Uterus (tissue), 4 donors: ENCODE measurements around the gene P2RY2. TPM values are rescaled to one million over a fixed set of nuclear protein-coding genes. Genes with fewer than 3 reads are reported as not detected.

Experiments used
- DNase-seq, 2 donors: peaks; one replicate each; pipeline ENCODE4 v3.0.0-alpha.2; 2019 to 2020
- H3K27ac ChIP-seq, 2 donors: fragments of 200-600 bp; sonication (generic); 1 replicate in 1 of 2; 2 replicates in 1 of 2; pipeline ENCODE4 v1.5.1; 2016 to 2018
- H3K27me3 ChIP-seq, 2 donors: fragments of 200-600 bp; sonication (generic); one replicate each; pipeline ENCODE4 v1.5.1; 2018 to 2019; ENCODE audit warnings: control low read depth in 1 of 2
- H3K36me3 ChIP-seq, 2 donors: fragments of 200-600 bp; sonication (generic); one replicate each; pipeline ENCODE4 v1.5.1; 2019; ENCODE audit warnings: control low read depth in 1 of 2
- H3K4me1 ChIP-seq, 2 donors: fragments of 200-600 bp; sonication (generic); one replicate each; pipeline ENCODE4 v1.5.1; 2018 to 2019; ENCODE audit warnings: control low read depth in 1 of 2
- H3K4me3 ChIP-seq, 2 donors: fragments of 200-600 bp; sonication (generic); 1 replicate in 1 of 2; 2 replicates in 1 of 2; pipeline ENCODE4 v1.5.1; 2018 to 2019; ENCODE audit warnings: mild to moderate bottlenecking in 1 of 2
- H3K9me3 ChIP-seq, 2 donors: fragments of 200-600 bp; sonication (generic); one replicate each; pipeline ENCODE4 v1.5.1; 2019; ENCODE audit warnings: control low read depth in 1 of 2
- POLR2A ChIP-seq, 2 donors: fragments of 450-650 bp; IDR thresholded peaks; one replicate each; pipeline ENCODE4 v1.6.1; 2016; ENCODE audit warnings: antibody characterized with exemption in 2 of 2, mild to moderate bottlenecking in 1 of 2, moderate library complexity in 1 of 2
- intact Hi-C: fragments of 100-400 bp; cut with DNase I; formaldehyde crosslinking; loops from one replicate; pipeline ENCODE4 v1.15.1; 2023; ENCODE audit warnings: low total_unique reads
- total RNA-seq, 4 donors: library from RNA; depleted of rRNA in 3 of 4; stranded (reverse); fragments of >200 nt in 3 of 4; gene quantifications; one replicate each; pipeline versions ENCODE4 v1.1.0 to v1.2.4, GENCODE V29; 2014 to 2023
- TF ChIP-seq, protein P1 (sequence below), 4 experiments: fragments of 200-600 bp in 2 of 4; fragments of 450-650 bp in 2 of 4; sonication (generic) in 2 of 4; IDR thresholded peaks; one replicate each; pipeline ENCODE4 v1.5.1; 2016 to 2019; ENCODE audit warnings: antibody characterized with exemption in 4 of 4, mild to moderate bottlenecking in 2 of 4, moderate library complexity in 1 of 4
- donor health status: DM: yes; HTN: yes; CAD: no.

Gene P2RY2
- 1 to 10 TPM in 2 of 4 donors, under 1 TPM in 1, not detected in 1; 0.98 to 3.1 (median 2.8) TPM for total RNA-seq

DNA sequence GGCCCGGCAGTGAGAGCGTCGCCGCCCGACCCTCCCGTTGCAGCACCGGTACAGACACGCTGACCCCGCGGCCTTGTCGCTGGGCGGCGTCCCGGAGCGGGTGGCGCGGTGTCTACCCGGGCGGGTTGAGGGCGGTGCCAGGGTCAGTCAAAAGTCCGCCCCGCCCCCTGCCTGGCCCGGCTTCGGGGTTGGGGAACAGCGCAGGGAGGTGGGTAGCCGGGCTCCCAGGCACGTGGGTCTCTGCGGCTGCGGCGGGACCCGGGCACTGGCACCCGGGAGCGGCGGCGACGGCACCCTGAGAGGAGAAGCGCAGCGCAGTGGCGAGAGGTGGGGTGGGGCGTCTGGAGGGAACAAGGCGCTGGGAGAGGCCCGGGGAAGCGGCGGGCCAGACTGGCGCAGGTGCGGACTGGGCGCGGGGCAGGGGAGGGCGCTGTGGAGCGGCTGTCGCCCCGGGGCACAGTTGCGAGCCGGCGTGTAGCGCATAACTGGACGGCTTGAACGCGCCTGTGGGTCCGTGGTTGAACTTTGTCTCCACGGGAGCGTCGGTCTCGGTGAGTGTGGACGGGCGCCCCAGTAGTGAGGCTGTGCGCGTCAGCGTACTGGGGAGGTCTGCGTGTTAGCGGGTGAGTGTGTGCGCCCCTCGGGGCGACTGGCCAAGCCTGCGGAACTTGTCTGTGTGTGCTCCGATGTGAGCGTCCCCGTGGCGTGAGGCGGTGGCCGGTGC lies at the start of gene P2RY2:
P2RY2 (plus strand) TSS at position 176 of the 724 bp plus-strand sequence. CDS start 15,879 bp downstream, outside the sequence.
- no peak within 1 kb of the TSS for H3K27ac ChIP-seq
- intact Hi-C loops, result no loop called here
- TF ChIP-seq, protein P1, sequence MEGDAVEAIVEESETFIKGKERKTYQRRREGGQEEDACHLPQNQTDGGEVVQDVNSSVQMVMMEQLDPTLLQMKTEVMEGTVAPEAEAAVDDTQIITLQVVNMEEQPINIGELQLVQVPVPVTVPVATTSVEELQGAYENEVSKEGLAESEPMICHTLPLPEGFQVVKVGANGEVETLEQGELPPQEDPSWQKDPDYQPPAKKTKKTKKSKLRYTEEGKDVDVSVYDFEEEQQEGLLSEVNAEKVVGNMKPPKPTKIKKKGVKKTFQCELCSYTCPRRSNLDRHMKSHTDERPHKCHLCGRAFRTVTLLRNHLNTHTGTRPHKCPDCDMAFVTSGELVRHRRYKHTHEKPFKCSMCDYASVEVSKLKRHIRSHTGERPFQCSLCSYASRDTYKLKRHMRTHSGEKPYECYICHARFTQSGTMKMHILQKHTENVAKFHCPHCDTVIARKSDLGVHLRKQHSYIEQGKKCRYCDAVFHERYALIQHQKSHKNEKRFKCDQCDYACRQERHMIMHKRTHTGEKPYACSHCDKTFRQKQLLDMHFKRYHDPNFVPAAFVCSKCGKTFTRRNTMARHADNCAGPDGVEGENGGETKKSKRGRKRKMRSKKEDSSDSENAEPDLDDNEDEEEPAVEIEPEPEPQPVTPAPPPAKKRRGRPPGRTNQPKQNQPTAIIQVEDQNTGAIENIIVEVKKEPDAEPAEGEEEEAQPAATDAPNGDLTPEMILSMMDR (IDR thresholded peaks at IDR 0.05), result peak in 3 of 4 experiments; percentile 17 to 35 (median 26)
- TF ChIP-seq POLR2A (IDR thresholded peaks at IDR 0.05), result no peak
- H3K27me3 ChIP-seq, result no peaks in the 10 kb centered on the region
- H3K4me1 ChIP-seq, result peaks cover 0 to 11% of the 10 kb centered on the region in 2 donors
- H3K36me3 ChIP-seq, result no peaks in the 10 kb centered on the region
- DNase-seq, result peak in 1 of 2 donors; percentile 27
- H3K9me3 ChIP-seq, result no peaks in the 10 kb centered on the region
- peak within 1 kb of the TSS; percentile 2 to 40 for H3K4me3 ChIP-seq

DNA sequence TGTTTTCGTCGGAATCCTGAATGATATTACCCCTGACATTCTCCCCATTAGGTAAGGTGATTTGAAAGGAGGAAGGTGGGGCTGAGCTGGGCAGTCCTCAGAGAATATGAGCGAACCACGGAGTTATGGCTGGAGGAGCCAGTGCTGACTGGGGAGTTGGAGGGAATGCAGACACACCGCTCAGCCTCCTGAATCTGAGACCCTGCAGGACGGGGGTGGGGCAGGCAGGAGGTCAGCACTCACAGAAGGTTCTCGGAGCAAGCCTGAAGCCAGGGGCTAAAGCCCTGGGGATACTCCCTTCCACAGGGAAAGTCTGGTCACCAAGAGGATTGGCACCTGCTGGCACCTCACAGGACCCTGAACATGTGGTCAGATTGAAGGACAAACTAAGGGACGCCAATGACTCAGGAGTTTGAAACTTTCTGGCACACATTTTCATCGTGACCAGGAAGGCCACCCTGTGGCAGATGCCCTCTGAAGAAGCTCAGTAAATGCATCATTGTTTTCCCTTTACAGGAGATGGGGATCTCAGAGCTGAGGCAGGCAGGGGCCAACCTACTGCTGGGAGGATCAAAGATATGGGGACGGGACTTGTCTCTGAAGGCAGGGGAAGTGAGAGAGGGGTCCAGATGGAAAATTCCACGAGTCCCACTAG lies 49.0 kb upstream of the P2RY2 start:
- Histone ChIP-seq H3K36me3 (no peaks in the 10 kb centered on the region), H3K9me3 (no peaks in the 10 kb centered on the region), H3K27ac (no peak overlapping the region), H3K4me3 (no peak overlapping the region), H3K27me3 (no peaks in the 10 kb centered on the region), H3K4me1 (no peaks in the 10 kb centered on the region)
- intact Hi-C loops, result no loop called here
- TF ChIP-seq, protein P1 (IDR thresholded peaks at IDR 0.05), result no peak
- no peak for TF ChIP-seq POLR2A (IDR thresholded peaks at IDR 0.05)
- no peak for DNase-seq

DNA sequence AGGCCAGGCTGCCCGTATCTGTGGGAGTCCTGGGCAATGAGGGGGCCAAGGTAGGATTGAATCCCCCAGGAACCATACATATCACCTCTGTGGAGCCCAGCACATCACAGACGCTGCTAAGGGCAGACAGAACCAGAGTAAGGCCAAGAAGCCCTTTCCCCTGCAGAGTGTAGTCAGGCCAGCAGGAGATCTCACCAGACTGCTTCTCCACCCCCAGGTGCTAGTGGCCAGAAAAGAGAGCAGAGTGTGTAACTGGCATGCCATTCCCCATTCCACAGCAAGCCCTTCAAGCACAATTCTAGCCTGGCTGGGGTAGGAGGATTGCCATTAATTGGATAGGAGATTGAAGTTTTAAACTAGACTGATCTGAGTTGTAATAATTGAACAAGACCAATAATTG lies 47.9 kb upstream of the P2RY2 start:
- intact Hi-C loops, result loop anchor here (10.0 kb wide), 1 partner anchor 445 kb away; no protein-coding TSS in a partner anchor
- no peak for DNase-seq

DNA sequence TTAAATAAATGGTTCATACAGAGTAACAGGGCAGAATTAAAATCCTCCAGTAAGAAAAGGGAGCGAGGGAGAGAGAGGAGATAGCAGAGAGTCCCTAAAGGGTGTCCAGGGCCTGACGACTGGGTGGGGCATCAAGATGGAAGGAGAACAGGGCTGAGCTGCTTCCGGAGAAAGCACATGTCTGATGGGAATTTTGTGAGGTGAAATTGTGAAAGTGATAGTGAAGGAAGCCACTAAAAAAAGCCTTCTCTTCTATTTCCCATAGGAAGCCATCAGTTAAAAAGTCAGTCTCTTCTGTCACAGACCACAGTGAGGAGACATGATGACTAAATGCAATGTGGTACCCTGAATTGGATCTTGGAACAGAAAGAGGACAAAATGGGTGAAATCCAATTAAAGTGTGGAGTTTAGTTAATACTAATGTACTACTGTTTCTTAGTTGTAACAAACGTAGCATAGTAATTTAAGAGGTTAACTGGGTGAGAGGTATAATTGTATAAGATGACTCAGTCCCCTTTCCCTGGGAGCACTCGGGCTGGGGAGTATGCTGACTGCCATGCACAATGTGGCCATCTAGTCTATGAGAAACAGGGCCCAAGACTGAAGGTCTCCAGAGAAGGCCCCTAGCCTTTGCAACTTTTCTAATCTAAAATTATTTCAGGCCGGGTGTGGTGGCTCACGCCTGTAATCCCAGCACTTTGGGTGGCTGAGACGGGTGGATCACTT lies 46.5 kb upstream of the P2RY2 start:
- intact Hi-C loops, result loop anchor here (10.0 kb wide), 1 partner anchor 447 kb away; no protein-coding TSS in a partner anchor

More for the DNA sequence above, 47.9 kb upstream of the P2RY2 start:
- Histone ChIP-seq H3K4me1 (no peaks in the 10 kb centered on the region), H3K4me3 (no peak overlapping the region), H3K36me3 (no peaks in the 10 kb centered on the region), H3K27me3 (no peaks in the 10 kb centered on the region), H3K27ac (no peak overlapping the region), H3K9me3 (no peaks in the 10 kb centered on the region)
- no peak for TF ChIP-seq POLR2A (IDR thresholded peaks at IDR 0.05)
- TF ChIP-seq, protein P1 (IDR thresholded peaks at IDR 0.05), result no peak

More for the DNA sequence above, 46.5 kb upstream of the P2RY2 start:
- Histone ChIP-seq H3K27me3 (no peaks in the 10 kb centered on the region), H3K4me1 (peaks cover 0 to 3% of the 10 kb centered on the region in 2 donors), H3K4me3 (no peak overlapping the region), H3K9me3 (no peaks in the 10 kb centered on the region), H3K27ac (no peak overlapping the region), H3K36me3 (no peaks in the 10 kb centered on the region)
- TF ChIP-seq, protein P1 (IDR thresholded peaks at IDR 0.05), result no peak
- no peak for TF ChIP-seq POLR2A (IDR thresholded peaks at IDR 0.05)
- no peak for DNase-seq
